Measurements from ENCODE around the gene SBF2. TPM values are rescaled to one million over a fixed set of nuclear protein-coding genes. Genes with fewer than 3 reads are reported as not detected.

Gene SBF2
- total and polyA plus RNA-seq, 2 of the 13 experiments (the other 11 are each of a cell fraction or from before 2014, with no cell fraction given), result 24.0 to 45.8 TPM

DNA sequence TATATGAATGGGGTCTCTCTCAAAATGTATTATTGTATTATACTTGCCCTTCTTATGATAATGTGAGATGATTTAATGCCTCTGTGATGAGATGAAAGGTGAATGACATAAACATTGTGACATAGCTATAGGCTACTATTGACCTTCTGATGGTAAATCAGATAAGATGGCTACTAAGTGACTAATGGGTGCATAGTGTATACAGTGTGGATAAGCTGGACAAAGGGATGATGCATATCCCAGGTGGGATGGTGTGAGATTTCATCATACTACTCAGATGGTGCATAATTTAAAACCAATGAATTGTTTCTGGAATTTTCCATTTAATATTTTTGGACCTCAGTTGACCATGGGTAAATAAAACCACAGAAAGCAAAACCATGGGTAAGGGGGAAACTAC is 243.5 kb downstream of the SBF2 start (continued):
- TF ChIP-seq, protein P1, sequence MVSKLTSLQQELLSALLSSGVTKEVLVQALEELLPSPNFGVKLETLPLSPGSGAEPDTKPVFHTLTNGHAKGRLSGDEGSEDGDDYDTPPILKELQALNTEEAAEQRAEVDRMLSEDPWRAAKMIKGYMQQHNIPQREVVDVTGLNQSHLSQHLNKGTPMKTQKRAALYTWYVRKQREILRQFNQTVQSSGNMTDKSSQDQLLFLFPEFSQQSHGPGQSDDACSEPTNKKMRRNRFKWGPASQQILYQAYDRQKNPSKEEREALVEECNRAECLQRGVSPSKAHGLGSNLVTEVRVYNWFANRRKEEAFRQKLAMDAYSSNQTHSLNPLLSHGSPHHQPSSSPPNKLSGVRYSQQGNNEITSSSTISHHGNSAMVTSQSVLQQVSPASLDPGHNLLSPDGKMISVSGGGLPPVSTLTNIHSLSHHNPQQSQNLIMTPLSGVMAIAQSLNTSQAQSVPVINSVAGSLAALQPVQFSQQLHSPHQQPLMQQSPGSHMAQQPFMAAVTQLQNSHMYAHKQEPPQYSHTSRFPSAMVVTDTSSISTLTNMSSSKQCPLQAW (CRISPR knock-in tag; IDR thresholded peaks at IDR 0.05), result no peak
- TF ChIP-seq TBP (CRISPR knock-in tag; IDR thresholded peaks at IDR 0.05) (no peak), SMARCC2 (IDR thresholded peaks at IDR 0.05) (no peak), ZBTB21 (CRISPR knock-in tag; IDR thresholded peaks at IDR 0.05) (peak; percentile 64; the same call in 1 of the 2 replicates), RCOR2 (CRISPR knock-in tag; IDR thresholded peaks at IDR 0.05) (peak; percentile 73; the same call in 1 of the 2 replicates), HNRNPH1 (optimal IDR thresholded peaks at IDR 0.05; ENCODE audit: low read depth, low read length) (no peak), ZNF615 (CRISPR knock-in tag; IDR thresholded peaks at IDR 0.05; ENCODE audit: borderline replicate concordance) (no peak), ZFX (CRISPR knock-in tag; IDR thresholded peaks at IDR 0.05; ENCODE audit: low read depth) (no peak), ZMYM3 (CRISPR knock-in tag; IDR thresholded peaks at IDR 0.05) (no peak), HMG20B (CRISPR knock-in tag; conservative IDR thresholded peaks at IDR 0.05) (peak; percentile 78), ZNF761 (CRISPR knock-in tag; conservative IDR thresholded peaks at IDR 0.05) (no peak), ZNF589 (CRISPR knock-in tag; conservative IDR thresholded peaks at IDR 0.05) (peak; percentile 52; the same call in 1 of the 2 replicates), SPEN (CRISPR knock-in tag; IDR thresholded peaks at IDR 0.05; ENCODE audit: low read depth) (no peak), PHF20 (CRISPR knock-in tag; IDR thresholded peaks at IDR 0.05) (no peak), BHLHE40 (IDR thresholded peaks at IDR 0.05; ENCODE audit: low read length) (no peak)
- TF ChIP-seq, protein P2, sequence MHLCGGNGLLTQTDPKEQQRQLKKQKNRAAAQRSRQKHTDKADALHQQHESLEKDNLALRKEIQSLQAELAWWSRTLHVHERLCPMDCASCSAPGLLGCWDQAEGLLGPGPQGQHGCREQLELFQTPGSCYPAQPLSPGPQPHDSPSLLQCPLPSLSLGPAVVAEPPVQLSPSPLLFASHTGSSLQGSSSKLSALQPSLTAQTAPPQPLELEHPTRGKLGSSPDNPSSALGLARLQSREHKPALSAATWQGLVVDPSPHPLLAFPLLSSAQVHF (CRISPR knock-in tag; IDR thresholded peaks at IDR 0.05), result no peak
- TF ChIP-seq, protein P3, sequence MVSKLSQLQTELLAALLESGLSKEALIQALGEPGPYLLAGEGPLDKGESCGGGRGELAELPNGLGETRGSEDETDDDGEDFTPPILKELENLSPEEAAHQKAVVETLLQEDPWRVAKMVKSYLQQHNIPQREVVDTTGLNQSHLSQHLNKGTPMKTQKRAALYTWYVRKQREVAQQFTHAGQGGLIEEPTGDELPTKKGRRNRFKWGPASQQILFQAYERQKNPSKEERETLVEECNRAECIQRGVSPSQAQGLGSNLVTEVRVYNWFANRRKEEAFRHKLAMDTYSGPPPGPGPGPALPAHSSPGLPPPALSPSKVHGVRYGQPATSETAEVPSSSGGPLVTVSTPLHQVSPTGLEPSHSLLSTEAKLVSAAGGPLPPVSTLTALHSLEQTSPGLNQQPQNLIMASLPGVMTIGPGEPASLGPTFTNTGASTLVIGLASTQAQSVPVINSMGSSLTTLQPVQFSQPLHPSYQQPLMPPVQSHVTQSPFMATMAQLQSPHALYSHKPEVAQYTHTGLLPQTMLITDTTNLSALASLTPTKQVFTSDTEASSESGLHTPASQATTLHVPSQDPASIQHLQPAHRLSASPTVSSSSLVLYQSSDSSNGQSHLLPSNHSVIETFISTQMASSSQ (IDR thresholded peaks at IDR 0.05; ENCODE audit: low read depth), result peak; percentile 75
- TF ChIP-seq, protein P3 (CRISPR knock-in tag; IDR thresholded peaks at IDR 0.05; ENCODE audit: borderline replicate concordance), result peak; percentile 74
- TF ChIP-seq, protein P4, sequence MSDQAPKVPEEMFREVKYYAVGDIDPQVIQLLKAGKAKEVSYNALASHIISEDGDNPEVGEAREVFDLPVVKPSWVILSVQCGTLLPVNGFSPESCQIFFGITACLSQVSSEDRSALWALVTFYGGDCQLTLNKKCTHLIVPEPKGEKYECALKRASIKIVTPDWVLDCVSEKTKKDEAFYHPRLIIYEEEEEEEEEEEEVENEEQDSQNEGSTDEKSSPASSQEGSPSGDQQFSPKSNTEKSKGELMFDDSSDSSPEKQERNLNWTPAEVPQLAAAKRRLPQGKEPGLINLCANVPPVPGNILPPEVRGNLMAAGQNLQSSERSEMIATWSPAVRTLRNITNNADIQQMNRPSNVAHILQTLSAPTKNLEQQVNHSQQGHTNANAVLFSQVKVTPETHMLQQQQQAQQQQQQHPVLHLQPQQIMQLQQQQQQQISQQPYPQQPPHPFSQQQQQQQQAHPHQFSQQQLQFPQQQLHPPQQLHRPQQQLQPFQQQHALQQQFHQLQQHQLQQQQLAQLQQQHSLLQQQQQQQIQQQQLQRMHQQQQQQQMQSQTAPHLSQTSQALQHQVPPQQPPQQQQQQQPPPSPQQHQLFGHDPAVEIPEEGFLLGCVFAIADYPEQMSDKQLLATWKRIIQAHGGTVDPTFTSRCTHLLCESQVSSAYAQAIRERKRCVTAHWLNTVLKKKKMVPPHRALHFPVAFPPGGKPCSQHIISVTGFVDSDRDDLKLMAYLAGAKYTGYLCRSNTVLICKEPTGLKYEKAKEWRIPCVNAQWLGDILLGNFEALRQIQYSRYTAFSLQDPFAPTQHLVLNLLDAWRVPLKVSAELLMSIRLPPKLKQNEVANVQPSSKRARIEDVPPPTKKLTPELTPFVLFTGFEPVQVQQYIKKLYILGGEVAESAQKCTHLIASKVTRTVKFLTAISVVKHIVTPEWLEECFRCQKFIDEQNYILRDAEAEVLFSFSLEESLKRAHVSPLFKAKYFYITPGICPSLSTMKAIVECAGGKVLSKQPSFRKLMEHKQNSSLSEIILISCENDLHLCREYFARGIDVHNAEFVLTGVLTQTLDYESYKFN (CRISPR knock-in tag; conservative IDR thresholded peaks at IDR 0.05), result peak; percentile 75
- TF ChIP-seq, protein P5, sequence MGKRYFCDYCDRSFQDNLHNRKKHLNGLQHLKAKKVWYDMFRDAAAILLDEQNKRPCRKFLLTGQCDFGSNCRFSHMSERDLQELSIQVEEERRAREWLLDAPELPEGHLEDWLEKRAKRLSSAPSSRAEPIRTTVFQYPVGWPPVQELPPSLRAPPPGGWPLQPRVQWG (CRISPR knock-in tag; IDR thresholded peaks at IDR 0.05; ENCODE audit: borderline replicate concordance, low read depth), result no peak
